SU-DHL-6 (cell line): ENCODE results near the gene OGDH.

ENCODE experiments used
- EZH2phosphoT487 ChIP-seq: fragments of 200-600 bp; sonication (generic), shearing (Covaris generic); conservative IDR thresholded peaks from 2 replicates; pipeline ENCODE4 v1.6.1; 2018; ENCODE audit warnings: mild to moderate bottlenecking, antibody characterized with exemption, low read length, moderate library complexity, mixed read lengths
- TF ChIP-seq, protein P1 (sequence below): fragments of 200-600 bp; sonication (generic); IDR thresholded peaks from one replicate; pipeline ENCODE4 v1.5.1; 2017; ENCODE audit warnings: antibody characterized with exemption, mild to moderate bottlenecking, low read length, moderate library complexity; ENCODE audit not compliant: insufficient read depth, poor library complexity, severe bottlenecking

DNA sequence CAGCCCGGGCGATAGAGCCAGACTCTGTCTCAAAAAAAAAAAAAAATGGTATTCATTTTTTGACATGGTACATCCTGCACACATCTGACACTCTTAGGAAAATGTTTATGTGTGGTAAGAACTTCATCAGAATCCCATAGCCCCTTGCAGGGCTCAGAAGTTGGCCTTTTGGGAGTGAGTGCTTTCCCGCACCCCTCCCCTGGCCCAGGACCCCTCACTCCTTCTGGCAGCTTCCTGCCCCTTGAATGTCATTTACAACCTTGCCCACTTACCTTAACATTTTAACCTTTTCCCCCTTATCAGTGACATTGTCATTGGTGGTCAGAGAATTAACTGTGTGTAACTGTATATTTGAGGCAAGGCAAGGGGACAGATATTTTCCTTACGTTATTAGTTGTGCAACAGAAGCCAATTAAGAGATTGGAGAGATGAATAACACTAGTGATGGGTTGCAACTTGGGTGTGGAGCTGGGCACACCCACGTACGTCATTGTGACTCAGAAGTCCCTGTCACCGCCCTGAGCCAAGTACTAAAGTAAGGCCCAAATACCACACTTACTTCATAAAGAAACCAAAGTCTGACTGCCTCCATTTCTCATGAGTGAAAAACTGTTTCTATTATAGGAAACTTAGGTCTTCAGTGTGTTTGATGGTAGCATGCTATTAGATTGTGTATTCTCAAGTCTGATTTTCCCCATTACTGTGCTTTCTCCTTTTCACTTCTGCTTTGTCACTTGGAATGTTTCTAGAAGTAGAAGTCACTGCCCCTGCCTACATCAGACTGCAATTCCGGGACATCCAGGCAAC lies 31.6 kb downstream of the OGDH start:
- TF ChIP-seq, protein P1, sequence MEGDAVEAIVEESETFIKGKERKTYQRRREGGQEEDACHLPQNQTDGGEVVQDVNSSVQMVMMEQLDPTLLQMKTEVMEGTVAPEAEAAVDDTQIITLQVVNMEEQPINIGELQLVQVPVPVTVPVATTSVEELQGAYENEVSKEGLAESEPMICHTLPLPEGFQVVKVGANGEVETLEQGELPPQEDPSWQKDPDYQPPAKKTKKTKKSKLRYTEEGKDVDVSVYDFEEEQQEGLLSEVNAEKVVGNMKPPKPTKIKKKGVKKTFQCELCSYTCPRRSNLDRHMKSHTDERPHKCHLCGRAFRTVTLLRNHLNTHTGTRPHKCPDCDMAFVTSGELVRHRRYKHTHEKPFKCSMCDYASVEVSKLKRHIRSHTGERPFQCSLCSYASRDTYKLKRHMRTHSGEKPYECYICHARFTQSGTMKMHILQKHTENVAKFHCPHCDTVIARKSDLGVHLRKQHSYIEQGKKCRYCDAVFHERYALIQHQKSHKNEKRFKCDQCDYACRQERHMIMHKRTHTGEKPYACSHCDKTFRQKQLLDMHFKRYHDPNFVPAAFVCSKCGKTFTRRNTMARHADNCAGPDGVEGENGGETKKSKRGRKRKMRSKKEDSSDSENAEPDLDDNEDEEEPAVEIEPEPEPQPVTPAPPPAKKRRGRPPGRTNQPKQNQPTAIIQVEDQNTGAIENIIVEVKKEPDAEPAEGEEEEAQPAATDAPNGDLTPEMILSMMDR, result no peak
- no peak for TF ChIP-seq EZH2phosphoT487
